ENCODE measurements around the gene MYCBPAP.

MYCBPAP gene

DNA sequence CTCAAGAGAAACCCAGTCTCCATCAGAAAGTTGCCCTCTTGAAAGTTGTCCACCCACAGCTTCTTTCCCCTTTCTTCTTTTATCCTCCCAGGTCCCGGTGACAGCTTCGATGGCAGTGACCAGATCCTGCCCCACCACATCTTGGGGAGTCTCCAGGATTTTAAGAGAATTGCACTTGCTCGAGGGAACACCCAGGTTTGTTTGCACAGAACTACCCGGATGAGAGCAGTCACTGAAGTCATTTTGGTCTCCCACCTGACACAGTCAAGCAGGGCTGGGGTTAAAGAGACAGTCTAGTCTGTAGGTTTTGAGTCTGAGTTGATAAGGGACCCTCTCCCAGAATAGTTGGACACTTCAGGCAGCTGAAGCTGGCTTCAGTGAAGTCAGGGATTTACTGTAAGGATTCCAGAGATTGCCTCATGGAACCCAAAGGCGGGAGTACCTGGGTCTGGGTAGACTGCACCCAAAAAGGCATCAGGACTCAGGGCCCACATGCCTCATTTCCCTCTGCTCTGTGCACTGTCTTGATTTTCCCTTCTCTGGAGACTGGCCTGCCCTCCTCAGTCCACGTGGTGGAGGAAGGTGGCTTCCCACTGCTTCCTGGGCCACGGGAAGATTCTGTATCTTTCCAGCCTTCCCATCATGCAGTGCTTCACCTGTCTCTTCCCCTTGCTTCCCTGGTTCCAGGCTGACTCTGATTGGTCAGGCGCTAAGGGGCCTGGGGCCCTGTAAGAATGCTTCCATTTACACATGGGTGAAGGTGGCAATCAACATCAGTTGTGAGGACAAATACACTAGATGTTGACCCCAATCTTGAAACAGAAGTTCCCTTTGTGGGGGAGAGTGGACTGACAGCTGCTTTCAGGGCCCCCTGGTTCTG lies 9.5 kb downstream of the MYCBPAP start:
- DNase-seq: no peak

DNA sequence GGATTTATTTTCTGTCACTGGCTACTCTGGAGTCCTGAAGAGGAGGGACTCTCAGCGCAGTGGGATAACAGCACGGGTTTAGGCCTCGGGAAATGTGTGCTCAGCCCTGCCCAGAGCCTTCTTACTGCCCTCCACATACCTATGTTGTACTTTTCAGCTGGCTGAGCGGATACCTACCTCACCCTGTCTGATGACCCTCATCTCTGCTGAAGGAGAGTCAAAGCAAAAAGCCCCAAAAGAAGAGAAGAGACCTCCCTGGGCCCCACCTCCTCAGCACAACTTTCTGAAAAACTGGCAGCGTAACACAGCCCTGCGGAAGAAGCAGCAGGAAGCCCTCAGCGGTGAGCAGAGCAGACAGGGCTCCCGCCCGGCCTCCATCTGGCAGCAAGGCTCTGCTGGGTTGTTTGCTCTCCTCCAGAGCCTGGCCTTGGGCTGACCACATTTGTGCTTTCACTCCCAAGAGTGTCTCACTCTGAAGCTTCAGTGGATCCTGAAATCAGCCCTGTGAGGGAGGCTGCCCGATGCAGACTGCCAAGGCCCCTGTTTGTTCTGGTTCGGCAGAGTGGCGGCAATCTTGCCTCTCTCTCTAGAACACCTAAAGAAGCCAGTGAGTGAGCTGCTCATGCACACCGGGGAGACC lies 10.3 kb downstream of the MYCBPAP start:
- no peak for DNase-seq

DNA sequence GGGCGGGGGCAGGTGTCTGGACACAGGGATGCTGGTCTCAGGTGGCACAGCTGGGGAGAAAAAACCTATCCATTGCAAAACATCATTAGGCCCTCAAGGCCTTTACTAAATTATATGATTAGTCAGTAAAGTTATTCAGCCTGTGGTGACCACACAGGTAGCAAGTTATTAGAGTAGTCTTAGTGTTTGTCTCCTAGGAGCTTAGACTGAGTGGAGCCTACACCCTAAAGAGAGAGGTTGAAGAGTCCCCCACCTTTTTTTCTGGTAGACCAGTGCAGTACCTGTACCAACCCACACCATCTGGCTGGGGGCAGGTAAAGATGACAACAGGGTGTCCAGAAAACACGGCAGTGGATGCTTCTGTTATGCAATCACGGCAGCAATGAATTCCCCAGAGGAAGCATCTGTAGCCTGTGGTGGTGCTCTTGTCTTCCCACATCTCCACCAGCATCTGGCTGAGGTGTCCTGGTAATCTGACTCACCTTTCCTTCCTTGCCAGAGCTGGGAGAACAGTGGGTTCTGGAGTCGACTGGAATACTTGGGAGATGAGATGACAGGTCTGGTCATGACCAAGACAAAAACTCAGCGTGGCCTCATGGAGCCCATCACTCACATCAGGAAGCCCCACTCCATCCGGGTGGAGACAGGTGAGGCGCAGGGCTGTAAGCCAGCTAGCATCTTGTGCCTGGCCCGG lies 11.0 kb downstream of the MYCBPAP start:
- DNase-seq: no peak

DNA sequence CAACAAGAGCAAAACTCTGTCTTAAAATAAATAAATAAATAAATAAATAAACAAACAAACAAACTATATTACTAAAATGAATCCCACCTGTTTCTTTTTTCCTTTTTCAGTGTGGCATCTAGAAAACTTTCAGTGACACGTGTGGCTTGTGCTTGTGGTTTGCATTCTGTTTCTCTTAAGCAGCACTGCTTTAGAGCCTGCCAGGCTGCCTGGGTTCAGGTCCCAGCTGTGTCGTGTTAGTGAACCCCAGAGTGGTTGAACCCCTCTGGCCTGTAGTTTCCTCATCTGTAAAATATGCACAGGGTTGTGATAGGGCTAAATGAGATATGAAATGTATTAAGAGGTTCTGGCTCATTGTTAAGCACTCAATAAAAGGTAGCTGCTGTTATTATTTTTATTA lies 12.2 kb downstream of the MYCBPAP start:
- no peak for DNase-seq

DNA sequence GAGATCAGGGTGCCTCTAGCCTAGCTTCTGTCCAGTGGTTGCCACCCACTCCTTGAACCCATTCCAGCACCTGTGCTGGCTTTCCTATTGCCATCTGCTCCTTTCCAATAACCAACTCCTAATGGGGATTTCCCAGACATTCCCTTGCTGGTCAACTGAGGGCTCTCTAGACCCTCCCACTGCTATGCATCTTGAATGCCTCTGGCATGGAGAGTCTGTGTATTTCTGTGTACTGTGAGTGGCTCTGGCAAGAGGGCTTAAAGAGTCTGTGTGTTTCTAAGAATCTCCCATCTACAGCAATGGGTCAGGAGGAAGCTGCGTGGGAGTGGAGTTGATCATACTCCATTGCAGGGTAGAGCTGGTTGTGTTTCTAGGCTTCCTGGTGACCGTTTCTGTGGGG lies 13.3 kb downstream of the MYCBPAP start:
- DNase-seq: no peak

DNA sequence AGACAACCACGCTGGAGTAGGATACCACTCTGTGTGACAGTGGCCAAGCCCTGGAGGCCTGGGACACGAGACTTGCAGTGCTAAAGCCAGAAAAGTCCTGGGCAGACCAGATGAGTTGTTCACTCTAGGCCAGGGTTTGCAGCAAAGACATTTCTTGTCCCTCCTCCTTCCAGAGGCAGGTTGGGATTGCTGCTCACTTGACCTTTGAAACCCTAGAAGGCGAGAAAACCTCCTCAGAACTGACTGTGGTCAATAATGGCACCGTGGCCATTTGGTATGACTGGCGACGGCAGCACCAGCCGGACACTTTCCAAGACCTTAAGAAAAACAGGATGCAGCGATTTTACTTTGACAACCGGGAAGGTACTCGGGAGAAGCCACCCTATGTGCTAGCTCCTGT lies 14.5 kb downstream of the MYCBPAP start:
- no peak for DNase-seq

DNA sequence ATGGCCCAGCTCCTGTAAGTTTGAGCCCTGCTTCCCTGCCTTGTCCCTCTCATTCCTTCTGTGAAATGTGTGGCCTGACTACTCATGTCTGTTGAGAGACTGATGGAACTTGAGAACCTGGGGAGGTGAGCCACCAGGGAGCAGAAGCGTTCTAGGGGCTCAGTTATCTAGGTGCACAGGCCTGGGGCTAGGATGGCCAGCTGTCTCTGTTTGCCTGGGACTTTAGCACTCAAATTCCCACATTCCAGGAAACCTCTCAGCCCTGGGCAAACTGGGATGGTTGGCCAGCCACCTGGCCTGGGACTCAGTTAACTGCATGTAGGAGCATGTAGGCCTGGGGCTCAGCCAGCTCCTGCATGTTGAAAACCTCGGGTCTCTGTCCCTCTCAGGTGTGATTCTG lies 15.0 kb downstream of the MYCBPAP start:
- DNase-seq: no peak

DNA sequence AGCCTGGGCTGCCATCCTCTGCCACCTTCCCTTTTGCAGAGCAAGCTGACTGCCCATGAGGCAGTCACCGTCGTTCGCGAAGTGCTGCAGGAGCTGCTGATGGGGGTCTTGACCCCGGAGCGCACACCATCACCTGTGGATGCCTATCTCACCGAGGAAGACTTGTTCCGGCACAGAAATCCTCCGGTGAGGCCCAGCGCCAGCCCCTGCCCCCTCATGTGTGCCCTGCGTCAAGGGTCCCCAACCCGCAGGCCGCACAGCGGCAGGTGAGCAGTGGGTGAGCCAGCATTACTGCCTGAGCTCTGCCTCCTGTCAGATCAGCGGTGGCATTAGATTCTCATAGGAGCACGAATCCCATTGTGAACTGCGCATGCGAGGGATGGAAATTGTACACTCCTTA lies 16.6 kb downstream of the MYCBPAP start:
- DNase-seq: no peak

DNA sequence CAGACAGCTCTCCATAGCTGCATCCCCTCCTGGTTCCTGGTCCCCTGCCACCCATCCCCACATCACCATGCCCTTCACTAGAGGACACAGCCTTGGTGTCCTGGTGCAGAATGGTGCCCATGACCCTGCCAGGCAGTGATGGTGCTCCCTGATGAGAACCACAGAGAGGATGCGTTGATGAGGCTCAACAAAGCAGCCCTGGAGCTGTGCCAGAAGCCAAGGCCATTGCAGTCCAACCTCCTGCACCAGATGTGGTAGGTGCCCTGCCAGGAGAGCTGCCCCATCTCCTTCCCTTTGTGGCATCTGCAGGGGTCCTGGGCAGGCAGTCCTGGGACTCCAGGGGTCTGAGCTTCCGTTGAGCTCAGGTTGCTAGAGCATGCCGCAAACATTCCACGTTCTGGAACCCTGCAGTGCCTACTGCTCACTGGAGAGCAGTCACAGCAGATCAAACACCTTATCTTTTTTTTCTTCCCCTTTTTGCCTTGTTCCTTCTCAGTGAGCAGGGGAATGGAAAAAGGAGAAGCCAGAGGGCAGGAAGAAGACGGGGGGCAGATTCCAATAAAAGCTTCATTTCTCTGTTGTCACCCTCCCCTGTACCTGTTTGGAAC lies 19.0 kb downstream of the MYCBPAP start:
- DNase-seq: no peak

DNA sequence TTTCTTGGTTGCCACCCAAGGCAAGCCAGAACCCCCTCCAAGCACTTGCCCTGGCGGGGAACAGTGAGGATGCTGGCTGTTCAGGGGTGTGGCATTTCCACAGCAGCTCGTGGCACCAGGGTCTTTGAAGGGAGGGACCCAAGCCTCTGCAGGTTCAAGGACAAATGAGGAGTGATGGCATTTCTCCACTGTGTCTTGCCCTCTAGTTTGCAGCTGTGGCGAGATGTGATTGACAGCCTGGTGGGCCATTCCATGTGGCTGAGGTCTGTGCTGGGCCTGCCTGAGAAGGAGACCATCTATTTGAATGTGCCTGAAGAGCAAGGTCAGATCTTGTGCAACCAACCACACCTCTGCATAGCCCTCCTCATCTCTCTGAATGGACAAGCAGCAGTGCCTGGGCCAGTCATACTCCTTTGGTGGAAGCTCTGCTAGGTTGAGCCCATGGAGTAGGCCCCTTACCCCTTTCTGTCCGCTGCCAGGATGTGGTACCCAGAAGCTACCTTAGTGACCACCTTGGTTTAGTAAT lies 19.8 kb downstream of the MYCBPAP start:
- DNase-seq: no peak

DNA sequence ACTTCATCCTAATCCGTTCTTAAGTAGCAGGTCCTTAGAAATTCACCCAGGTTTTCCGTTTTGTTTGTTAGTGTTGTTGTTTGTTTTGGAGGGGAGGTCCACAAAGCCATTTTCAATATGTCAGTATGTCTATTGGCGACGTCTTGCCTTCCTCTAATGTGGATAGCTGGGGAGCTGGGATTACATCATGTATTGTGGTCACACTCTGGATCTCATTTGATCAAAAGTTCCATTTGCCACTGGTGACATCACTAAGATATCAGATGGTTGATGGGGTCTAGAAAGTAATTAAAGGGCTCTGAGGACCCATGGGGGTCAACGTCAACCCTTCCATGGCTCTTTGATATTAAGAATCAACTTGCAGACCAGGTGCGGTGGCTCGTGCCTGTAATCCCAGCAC lies 21.6 kb downstream of the MYCBPAP start:
- no peak for DNase-seq

DNA sequence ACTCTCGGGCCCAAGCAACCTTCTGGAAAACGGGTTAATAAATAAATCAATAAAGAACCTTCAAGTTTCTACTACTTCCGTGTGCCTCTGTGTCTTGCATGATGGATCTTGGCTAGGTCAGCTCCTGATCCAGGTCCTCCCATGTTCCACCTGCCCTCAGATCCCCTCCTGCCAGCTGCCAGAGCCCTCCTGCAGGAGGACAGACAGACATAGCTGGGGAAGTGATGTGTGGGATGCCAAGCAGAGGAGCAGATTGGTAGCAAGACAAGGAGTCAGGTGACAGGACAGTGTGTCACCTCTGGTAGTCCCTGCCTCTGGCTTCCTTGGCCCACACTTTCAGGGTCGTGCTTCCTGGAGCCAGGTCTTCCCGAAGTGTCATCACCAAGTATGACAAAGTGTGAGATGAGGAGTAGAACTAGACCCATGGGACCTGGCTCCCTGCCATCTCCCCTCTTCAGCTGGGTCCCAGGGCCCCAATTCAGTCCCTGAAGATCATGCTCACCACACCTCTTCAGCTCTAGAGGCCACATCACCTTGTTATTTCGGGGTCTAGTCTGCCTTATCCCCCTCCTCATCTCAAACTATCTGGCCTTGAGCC lies 23.3 kb downstream of the MYCBPAP start:
- no peak for DNase-seq

DNA sequence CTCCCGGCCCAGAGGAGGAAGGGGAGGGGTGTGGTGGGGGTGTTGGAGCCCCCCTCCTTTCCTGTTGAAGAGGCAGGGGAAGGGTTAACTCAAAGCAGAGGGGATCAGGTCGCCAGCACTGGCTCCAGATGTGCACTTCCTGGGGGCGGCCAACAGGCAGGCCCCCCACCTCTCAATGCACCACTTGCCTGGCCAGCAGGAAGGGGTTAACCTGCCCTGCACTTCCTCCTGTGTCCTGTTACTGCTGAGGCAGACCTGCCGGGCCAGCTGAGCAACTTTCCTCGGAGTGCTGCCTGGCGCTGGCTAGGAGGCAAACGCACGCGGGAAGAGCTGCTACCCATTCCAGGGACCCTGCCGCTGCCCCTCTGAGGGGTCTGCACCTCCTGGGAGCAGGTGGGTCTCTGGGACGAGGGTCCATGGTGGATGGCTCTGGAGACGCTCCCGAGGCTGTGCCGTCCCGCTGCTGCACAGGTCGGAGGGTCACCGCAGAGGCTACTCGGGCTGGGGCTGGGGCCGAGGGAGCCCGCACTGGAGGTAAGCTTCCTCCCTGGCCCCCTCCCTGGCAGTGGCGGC lies 24.3 kb downstream of the MYCBPAP start, which contains the start of gene EPN3:
EPN3 (plus strand) TSS at position 284 of the 573 bp plus-strand sequence. CDS start 3,822 bp downstream, outside the sequence.
- DNase-seq: no peak

DNA sequence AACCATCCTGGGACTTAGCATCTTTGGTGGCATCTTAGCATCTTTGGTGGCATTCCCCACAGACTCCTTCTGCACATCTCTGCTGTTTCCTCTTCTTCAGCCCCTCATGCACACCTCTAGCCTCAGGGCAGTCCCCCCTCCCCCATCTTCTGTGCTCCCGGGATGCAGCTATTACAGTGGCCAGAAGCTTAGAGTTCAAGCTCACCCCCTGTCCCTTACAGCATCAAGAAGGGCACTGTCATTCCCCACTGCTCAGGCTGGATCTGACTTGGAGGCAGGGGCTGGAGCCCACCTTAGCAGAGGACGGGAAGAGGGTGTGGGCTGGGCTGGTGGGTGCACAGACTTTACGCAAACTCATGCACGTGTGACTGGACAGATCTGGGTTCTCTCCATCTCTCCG lies 24.9 kb downstream of the MYCBPAP start:
- DNase-seq: no peak

DNA sequence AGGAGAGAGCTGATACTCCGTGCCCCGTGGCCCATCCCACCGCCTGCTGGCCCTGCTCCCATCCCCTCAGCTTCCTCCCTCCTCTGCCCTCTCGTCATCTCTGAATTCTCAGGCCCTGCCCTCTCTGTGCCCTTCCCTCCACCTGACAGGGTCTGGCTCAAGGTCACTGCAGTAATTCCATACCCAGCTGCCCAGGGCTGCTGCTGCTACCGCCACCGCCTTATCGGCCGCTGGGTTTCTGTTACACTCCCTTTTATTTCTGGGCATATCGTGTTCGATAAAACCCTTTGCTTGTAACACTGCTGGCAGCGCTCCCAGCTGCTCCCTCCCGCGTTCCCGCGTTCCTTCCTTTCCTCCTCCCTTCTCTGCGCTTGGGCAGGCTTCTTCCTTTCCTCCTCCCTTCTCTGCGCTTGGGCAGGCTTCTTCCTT lies 25.5 kb downstream of the MYCBPAP start:
- no peak for DNase-seq

DNA sequence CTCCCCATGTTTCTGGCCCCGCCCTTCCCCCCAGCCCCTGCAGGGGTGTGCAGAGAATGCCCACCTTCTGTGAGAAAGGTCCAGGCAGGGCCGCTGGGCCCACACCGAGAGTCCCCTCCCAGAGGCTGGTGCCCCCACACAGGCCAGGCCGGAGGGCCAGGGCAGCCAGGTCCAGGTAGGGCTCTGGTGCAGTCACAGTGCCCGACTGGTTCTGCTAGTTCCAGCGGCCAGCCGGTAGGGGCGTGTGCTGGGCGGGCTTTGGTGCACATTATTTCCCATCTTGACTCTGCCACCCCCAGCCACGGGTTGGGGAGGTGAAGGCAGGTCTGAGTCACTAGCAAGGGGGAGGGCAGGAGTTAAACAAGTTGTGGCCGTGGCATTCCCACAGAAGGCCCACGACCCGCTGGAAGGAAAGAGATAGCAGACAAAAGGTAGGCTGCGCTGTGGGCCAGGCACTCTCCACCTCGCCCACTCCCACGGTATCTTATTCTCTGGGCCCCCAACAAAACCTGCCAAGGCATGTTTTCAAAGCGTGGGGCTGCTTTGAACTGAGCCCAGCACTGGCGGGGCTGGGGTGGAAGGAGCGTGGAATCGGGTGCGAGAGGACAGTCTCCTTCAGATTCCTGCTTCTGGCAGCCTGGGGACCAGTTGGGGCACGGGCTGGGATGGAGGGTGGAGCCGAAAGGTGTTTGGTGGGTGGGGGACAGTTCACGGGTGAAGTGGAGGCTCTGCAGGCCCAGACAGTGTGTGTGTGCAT lies 26.2 kb downstream of the MYCBPAP start:
- DNase-seq: no peak

DNA sequence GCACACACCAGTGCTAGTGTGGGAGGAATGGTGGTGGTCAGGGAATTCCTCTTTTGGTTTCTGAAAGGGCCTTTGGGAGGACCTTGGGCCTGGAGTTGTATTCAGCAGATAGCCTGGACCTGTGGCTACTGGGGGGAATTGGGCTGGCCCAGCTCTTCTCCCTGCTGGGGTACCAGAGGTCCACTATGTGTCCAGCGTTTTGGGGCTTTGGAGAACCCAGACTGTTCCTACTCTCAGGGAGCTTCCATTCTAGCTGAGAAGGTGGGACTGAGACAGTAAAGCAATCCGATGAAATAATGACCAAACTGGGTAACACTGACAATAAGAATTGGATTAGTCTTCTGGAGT lies 26.7 kb downstream of the MYCBPAP start:
- no peak for DNase-seq

DNA sequence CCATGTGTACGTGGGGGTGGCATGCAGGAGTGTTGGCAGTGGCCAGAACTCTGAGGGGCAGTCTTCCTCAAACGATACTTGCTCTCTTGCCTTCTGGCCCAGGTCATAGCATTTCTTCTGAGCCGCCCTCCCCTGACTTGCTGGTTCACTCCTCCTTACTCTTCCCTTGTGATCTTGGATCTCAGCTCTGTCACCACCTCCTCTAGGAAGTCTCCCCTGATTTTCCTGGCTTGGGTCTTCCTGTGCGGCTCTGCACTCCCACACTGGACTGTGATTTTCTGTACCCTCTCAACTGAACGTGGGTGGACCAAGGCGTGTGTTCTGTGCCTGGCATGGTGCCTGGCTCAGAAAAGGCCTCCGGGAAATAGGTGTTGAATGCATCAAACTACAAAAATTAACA lies 27.2 kb downstream of the MYCBPAP start:
- no peak for DNase-seq

DNA sequence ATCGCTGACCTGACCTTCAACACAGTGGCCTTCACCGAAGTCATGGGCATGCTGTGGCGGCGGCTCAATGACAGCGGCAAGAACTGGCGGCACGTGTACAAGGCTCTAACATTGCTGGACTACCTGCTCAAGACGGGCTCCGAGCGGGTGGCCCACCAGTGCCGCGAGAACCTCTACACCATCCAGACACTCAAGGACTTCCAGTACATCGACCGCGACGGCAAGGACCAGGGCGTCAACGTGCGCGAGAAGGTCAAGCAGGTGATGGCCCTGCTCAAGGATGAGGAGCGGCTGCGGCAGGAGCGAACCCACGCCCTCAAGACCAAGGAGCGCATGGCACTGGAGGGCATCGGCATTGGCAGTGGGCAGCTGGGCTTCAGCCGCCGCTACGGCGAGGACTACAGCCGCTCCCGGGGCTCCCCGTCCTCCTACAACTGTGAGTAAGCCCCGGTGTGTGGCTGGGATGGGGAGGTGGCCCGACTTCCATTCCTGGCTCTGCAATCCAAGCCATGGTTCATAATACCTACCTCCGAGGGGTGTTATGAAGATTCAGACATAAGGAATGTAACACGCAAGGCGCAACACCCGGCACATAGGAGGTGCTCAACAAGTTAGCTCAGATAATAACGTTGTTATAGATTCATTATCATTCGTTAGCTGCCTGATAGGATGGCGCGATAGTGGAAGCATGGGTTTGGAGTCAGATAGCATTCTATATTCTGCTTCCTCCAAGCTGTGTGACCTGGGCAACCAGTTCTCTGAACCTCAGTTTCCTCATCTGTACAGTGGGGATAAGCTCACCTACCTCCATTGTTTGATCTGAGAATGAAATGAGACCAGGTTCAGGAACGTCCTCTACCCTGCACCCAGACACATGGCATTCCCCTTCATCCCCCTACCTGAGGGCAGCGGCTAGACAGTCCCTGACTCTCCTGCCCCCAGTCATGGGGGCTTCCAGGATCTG lies 28.7 kb downstream of the MYCBPAP start:
- DNase-seq: no peak

All from CD4-positive, alpha-beta T cell treated with Interleukin-4 for 4 hours (primary cell).